ENCODE data around the gene WNT16. TPM values are rescaled to one million over a fixed set of nuclear protein-coding genes. Genes with fewer than 3 reads are reported as not detected.
"Not testable (repeated sequence)": the region's sequence is repeated elsewhere in the genome, so short reads cannot be mapped to it uniquely, and the experiment has no call there.

WNT16 gene
- total RNA-seq, 1 donor from 2014 or later, result not detected

DNA sequence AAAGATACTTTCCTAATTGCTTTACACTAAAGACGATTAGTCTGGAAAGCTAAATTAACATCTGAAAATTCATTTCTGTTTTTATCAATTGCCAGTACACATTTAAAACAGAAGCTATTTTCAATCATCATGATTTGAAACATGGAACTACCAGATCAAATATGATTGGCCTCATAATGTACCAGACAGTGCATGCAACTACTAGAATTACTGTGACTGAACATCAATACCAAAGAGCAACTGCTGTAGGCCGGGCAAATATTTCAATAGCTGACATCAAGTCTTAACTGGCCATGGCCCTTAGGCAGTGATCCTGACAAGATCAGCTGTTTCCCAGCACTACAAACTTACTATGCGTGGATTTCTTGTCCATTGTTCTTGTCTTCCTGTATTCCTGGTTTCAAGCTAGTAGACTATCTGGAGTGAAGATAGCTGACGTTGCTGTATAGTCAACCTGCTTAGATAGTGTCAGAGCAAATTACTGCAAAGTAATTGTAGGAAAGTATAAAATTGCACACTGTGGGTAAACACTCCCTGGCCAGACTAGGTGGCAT, 21.7 kb upstream of the WNT16 start:
- H3K4me3 ChIP-seq, result no peak overlapping the region
- no peak overlapping the region for H3K27ac ChIP-seq
- no peak for TF ChIP-seq CTCF (IDR thresholded peaks at IDR 0.05)
- H3K36me3 ChIP-seq, result no peaks in the 10 kb centered on the region
- no peak for DNase-seq
- intact Hi-C loops (cut with DNase I), result no loop called here
- H3K4me1 ChIP-seq, result no peaks in the 10 kb centered on the region
- no peak for ATAC-seq
- H3K9me3 ChIP-seq, result no peaks in the 10 kb centered on the region
- no peaks in the 10 kb centered on the region for H3K27me3 ChIP-seq (ENCODE audit: low read depth)

DNA sequence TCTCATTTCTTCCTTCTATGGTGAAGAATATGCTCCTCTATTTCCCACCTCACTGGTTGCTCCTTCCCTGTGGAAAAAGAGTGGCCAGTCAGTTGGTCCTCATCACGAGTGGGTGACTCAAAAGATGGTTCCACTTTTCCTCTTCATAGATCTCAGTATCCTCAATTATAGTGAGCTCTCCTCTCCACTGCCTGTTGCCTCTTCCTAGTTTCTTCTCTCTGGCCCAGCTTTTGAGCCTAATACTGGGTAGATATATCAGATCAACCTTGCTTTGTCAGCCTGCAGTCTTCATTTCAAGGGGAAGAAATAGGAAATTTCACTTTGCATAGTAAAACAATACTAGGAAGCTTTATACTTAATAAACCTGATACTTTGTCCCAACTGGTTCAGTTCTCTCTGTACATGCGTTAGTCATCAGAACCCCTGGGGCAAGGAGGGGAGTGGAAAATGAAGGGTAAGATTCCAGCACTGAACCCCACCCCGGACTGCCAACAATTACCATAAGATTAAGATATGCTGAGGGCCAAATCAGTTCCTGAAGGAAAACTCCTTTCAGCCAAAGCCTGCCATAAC, 15.5 kb upstream of the WNT16 start:
- TF ChIP-seq CTCF (IDR thresholded peaks at IDR 0.05), result no peak
- ATAC-seq, result no peak
- no peaks in the 10 kb centered on the region for H3K9me3 ChIP-seq
- H3K4me1 ChIP-seq, result no peaks in the 10 kb centered on the region
- no peak overlapping the region for H3K4me3 ChIP-seq
- intact Hi-C loops (cut with DNase I), result no loop called here
- no peak for DNase-seq
- H3K27ac ChIP-seq, result no peak overlapping the region
- H3K27me3 ChIP-seq (ENCODE audit: low read depth), result no peaks in the 10 kb centered on the region
- H3K36me3 ChIP-seq, result no peaks in the 10 kb centered on the region

GRCh38 chr7:121313793-121314676, 14.8 kb upstream of the WNT16 start:
- H3K27ac ChIP-seq, result no peak overlapping the region
- peak in 1 of 2 donors; percentile 33 for ATAC-seq
- no peak for DNase-seq
- H3K36me3 ChIP-seq, result no peaks in the 10 kb centered on the region
- H3K27me3 ChIP-seq (ENCODE audit: low read depth), result no peaks in the 10 kb centered on the region
- intact Hi-C loops (cut with DNase I), result no loop called here
- H3K4me3 ChIP-seq, result no peak overlapping the region
- no peaks in the 10 kb centered on the region for H3K4me1 ChIP-seq
- H3K9me3 ChIP-seq, result no peaks in the 10 kb centered on the region
- TF ChIP-seq CTCF (IDR thresholded peaks at IDR 0.05), result no peak

GRCh38 chr7:121315170-121315569, 13.6 kb upstream of the WNT16 start:
- H3K4me1 ChIP-seq; intact Hi-C loops (cut with DNase I); DNase-seq; ATAC-seq; H3K9me3 ChIP-seq; H3K36me3 ChIP-seq; H3K4me3 ChIP-seq; H3K27me3 ChIP-seq (ENCODE audit: low read depth); H3K27ac ChIP-seq: not testable (repeated sequence)

- Histone ChIP-seq H3K4me1 (no peaks in the 10 kb centered on the region), H3K36me3 (no peaks in the 10 kb centered on the region), H3K9me3 (no peaks in the 10 kb centered on the region), H3K27me3 (ENCODE audit: low read depth) (no peaks in the 10 kb centered on the region), H3K4me3 (no peak overlapping the region), H3K27ac (no peak overlapping the region)
- no peak for DNase-seq
- no peak for TF ChIP-seq CTCF (IDR thresholded peaks at IDR 0.05)
- intact Hi-C loops (cut with DNase I), result no loop called here
- ATAC-seq, result no peak
Measured at GRCh38 chr7:121322460-121322859, 6.3 kb upstream of the WNT16 start.
